Measurements from ENCODE around the gene SLC45A1.
"Not testable (repeated sequence)": the region's sequence is repeated elsewhere in the genome, so short reads cannot be mapped to it uniquely, and the experiment has no call there.

SLC45A1 gene

GRCh38 chr1:8317647-8318381 is at the start of gene SLC45A1:
Gene SLC45A1, plus strand, starts transcription at chr1:8318114. Its CDS starts 6,216 bp downstream, at chr1:8324330.
- peak; percentile 73 to 77 for DNase-seq (ENCODE audit: low read depth in 2 of 2)

GRCh38 chr1:8273036-8273435 is 44.9 kb upstream of the SLC45A1 start:
- no peak for DNase-seq (ENCODE audit: low read depth in 2 of 2)

GRCh38 chr1:8274352-8274751 is 43.6 kb upstream of the SLC45A1 start:
- DNase-seq (ENCODE audit: low read depth in 2 of 2) = no peak

GRCh38 chr1:8276173-8276914 is 41.6 kb upstream of the SLC45A1 start:
- DNase-seq (ENCODE audit: low read depth in 2 of 2) = no peak

GRCh38 chr1:8276932-8277331 is 41.0 kb upstream of the SLC45A1 start:
- DNase-seq (ENCODE audit: low read depth in 2 of 2) = no peak

- not testable (repeated sequence) for DNase-seq (ENCODE audit: low read depth in 2 of 2)
Observed at GRCh38 chr1:8278677-8279076, 39.2 kb upstream of the SLC45A1 start.

GRCh38 chr1:8281843-8282509 is 35.9 kb upstream of the SLC45A1 start:
- DNase-seq (ENCODE audit: low read depth in 2 of 2) = no peak

GRCh38 chr1:8283058-8283884 is 34.6 kb upstream of the SLC45A1 start:
- DNase-seq (ENCODE audit: low read depth in 2 of 2) = peak; percentile 5 to 8

GRCh38 chr1:8284127-8284526 is 33.8 kb upstream of the SLC45A1 start:
- no peak for DNase-seq (ENCODE audit: low read depth in 2 of 2)

GRCh38 chr1:8285103-8285502 is 32.8 kb upstream of the SLC45A1 start:
- no peak for DNase-seq (ENCODE audit: low read depth in 2 of 2)

- DNase-seq (ENCODE audit: low read depth in 2 of 2) = no peak
Observed at GRCh38 chr1:8285965-8286364, 31.9 kb upstream of the SLC45A1 start.

GRCh38 chr1:8293118-8293517 is 24.8 kb upstream of the SLC45A1 start:
- DNase-seq (ENCODE audit: low read depth in 2 of 2) = no peak

- no peak for DNase-seq (ENCODE audit: low read depth in 2 of 2)
Observed at GRCh38 chr1:8293641-8294169, 24.2 kb upstream of the SLC45A1 start.

- DNase-seq (ENCODE audit: low read depth in 2 of 2) = no peak
Observed at GRCh38 chr1:8294170-8294697, 23.7 kb upstream of the SLC45A1 start.

GRCh38 chr1:8297245-8297644 is 20.7 kb upstream of the SLC45A1 start:
- DNase-seq (ENCODE audit: low read depth in 2 of 2) = no peak

GRCh38 chr1:8299963-8300362 is 18.0 kb upstream of the SLC45A1 start:
- DNase-seq (ENCODE audit: low read depth in 2 of 2) = no peak

- DNase-seq (ENCODE audit: low read depth in 2 of 2) = no peak
Observed at GRCh38 chr1:8302081-8302956, 15.6 kb upstream of the SLC45A1 start.

- no peak for DNase-seq (ENCODE audit: low read depth in 2 of 2)
Observed at GRCh38 chr1:8303141-8303540, 14.8 kb upstream of the SLC45A1 start.

GRCh38 chr1:8303876-8304275 is 14.0 kb upstream of the SLC45A1 start:
- DNase-seq (ENCODE audit: low read depth in 2 of 2) = no peak

GRCh38 chr1:8307628-8308027 is 10.3 kb upstream of the SLC45A1 start:
- no peak for DNase-seq (ENCODE audit: low read depth in 2 of 2)
